Sciatic nerve (tissue), 2 donors: ENCODE measurements around the gene SSX2. TPM values are rescaled to one million over a fixed set of nuclear protein-coding genes. Genes with fewer than 3 reads are reported as not detected.
"Not testable (repeated sequence)": the region's sequence is repeated elsewhere in the genome, so short reads cannot be mapped to it uniquely, and the experiment has no call there.

Experiments
- ATAC-seq: fragments of 200-7000 bp; cut with Tn5 transposase; one replicate; pipeline ENCODE4 v1.9.1; 2020; ENCODE audit warnings: mild to moderate bottlenecking, moderate library complexity
- DNase-seq: peaks from one replicate; pipeline ENCODE4 v3.0.0-alpha.2; 2020; ENCODE audit warnings: low spot score
- intact Hi-C: fragments of 100-400 bp; cut with DNase I; formaldehyde crosslinking; loops from one replicate; pipeline ENCODE4 v1.14.2; 2022
- total RNA-seq: library from RNA; stranded (reverse); fragmentation: NEBNext Ultra II Directional; extraction: Animal tissue kit (Norgen Biotek cat#: 25700); gene quantifications from one replicate; pipeline ENCODE4 v1.2.1, GENCODE V29; 2021
- donor health status: DM: no; HTN: no; CAD: no.
- donor health status: DM: no; HTN: no; CAD: no.

SSX2 gene, protein sequence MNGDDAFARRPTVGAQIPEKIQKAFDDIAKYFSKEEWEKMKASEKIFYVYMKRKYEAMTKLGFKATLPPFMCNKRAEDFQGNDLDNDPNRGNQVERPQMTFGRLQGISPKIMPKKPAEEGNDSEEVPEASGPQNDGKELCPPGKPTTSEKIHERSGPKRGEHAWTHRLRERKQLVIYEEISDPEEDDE
- total RNA-seq: not detected

GRCh38 chrX:52707078-52707477, at the start of gene SSX2:
TSS of gene SSX2 (minus strand) at chrX:52707178. CDS start at chrX:52705749, 1,429 bp downstream.
- intact Hi-C loops, ATAC-seq, DNase-seq: not testable (repeated sequence)

DNA sequence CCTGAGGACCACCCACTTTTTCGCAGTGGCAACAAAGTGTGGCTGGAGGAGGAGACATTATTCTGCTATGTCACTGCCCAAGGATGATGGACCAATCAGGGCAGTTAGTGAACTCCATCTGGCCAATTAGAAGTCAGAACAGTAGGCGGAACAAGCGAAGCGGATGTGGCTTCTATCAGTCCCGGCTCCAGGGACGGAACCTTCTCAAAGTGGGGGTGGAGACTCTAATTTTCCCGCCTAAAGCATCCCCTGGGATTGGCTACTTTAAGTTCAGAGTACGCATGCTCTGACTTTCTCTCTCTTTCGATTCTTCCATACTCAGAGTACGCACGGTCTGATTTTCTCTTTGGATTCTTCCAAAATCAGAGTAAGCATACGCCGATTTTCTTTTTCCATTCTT, 44.0 kb upstream of the SSX2 start, which contains the start of gene SSX2B:
TSS of gene SSX2B (plus strand) at position 301 of the 400 bp plus-strand sequence. CDS start 1,429 bp downstream, outside the sequence.
- ATAC-seq, DNase-seq, intact Hi-C loops: not testable (repeated sequence)

DNA sequence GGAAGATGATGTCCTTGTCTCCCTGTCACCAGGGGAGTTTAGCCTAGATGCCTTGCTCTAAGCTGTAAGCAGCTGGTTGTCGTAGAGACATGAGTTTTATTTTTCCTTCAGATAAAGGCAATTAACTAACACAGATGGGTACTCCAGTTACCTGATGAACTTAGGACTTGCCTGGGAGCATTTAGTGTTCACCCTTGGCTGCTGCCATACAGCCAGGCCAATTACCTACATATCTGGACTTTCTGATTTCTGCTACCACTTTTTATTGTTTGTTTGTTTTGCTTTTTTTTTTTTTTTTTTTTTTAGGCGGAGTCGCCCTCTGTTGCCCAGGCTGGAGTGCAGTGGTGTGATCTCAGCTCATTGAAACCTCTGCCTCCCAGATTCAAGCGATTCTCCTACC, 14.9 kb downstream of the SSX2 start:
- DNase-seq, intact Hi-C loops, ATAC-seq: not testable (repeated sequence)

DNA sequence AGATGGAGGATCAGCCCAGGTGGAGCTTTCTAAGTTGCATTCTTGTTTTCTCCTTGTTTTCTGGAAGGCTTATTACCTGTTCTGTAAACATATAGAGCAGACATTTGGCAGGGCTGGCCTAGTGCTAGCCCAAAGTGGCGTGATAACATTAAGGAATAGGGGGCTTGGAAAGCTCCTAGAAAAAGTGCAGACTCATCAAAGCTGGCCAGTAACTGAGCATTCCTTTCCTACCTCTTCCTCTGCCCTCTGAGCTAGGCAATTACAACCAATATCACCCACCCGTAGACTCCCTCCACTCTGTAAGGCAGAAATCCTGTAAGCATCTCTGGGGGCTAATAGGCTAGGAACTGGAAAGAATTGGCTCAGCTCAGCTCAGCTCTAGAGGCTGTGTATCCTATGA, 44.8 kb downstream of the SSX2 start:
- intact Hi-C loops, ATAC-seq, DNase-seq: not testable (repeated sequence)

- intact Hi-C loops, ATAC-seq, DNase-seq: not testable (repeated sequence)
These were observed 51.5 kb downstream of the SSX2 start for GRCh38 chrX:52655475-52655874.

GRCh38 chrX:52654800-52655199, 52.2 kb downstream of the SSX2 start, which contains the start of gene SSX7:
TSS of gene SSX7 (minus strand) at chrX:52654900. CDS start at chrX:52653472, 1,428 bp downstream.
- ATAC-seq, DNase-seq, intact Hi-C loops: not testable (repeated sequence)

DNA sequence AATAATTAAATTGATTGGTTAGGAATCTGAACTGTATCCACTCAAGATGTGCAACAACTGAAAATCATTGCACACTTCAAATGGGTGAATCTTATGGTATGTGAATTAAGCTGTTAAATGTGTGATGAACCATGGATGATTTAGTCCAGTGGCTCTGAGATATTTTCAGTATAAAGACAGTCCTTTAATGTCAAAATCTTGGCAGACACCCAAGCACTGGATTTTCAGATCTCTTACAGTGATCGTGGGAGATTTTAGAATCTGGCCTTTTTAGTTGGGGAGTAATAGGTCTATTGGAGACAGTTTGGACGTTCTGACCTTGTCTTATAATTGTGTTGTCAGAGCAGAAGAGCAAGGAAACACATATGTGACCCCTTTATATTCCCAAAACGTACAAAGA, 56.3 kb downstream of the SSX2 start:
- ATAC-seq, DNase-seq, intact Hi-C loops: not testable (repeated sequence)

- intact Hi-C loops, DNase-seq, ATAC-seq: not testable (repeated sequence)
These were observed 58.0 kb downstream of the SSX2 start for GRCh38 chrX:52648956-52649355.

Other genes with a start within 250 kb of the SSX2 start
- gene XAGE1A, start 211.4 kb downstream of the SSX2 start, total RNA-seq: not detected
- not detected for gene XAGE1B, start 190.1 kb downstream of the SSX2 start, total RNA-seq
- gene SSX7, start 52.3 kb downstream of the SSX2 start, total RNA-seq: not detected
- not detected for gene SSX2B, start 44.1 kb upstream of the SSX2 start, total RNA-seq
- gene SPANXN5, start 90.2 kb upstream of the SSX2 start, total RNA-seq: not detected
- gene XAGE5, start 104.1 kb upstream of the SSX2 start, total RNA-seq: not detected
- gene XAGE3, start 160.9 kb upstream of the SSX2 start, total RNA-seq: not detected
- 21.3 TPM for gene FAM156B, start 190.2 kb upstream of the SSX2 start, total RNA-seq